GM19193 (cell line): Measurements from ENCODE around the gene ABCD1.

ENCODE experiments used
- POLR2A ChIP-seq: IDR thresholded peaks from 4 replicates; pipeline ENCODE4 v1.6.1; 2011; ENCODE audit not compliant: insufficient read depth, insufficient read length; ENCODE audit errors: extremely low read depth

Gene ABCD1

GRCh38 chrX:153692003-153692402 is 32.7 kb upstream of the ABCD1 start:
- TF ChIP-seq POLR2A, result no peak

GRCh38 chrX:153692611-153693156 is 32.0 kb upstream of the ABCD1 start:
- no peak for TF ChIP-seq POLR2A

- TF ChIP-seq POLR2A, result no peak
Measured at GRCh38 chrX:153693216-153694086, 31.2 kb upstream of the ABCD1 start.

GRCh38 chrX:153694687-153695270 is 29.9 kb upstream of the ABCD1 start:
- TF ChIP-seq POLR2A, result no peak

GRCh38 chrX:153696100-153696499 is 28.6 kb upstream of the ABCD1 start:
- TF ChIP-seq POLR2A, result no peak

GRCh38 chrX:153697924-153698865 is 26.5 kb upstream of the ABCD1 start:
- no peak for TF ChIP-seq POLR2A

- no peak for TF ChIP-seq POLR2A
Measured at GRCh38 chrX:153700376-153700945, 24.2 kb upstream of the ABCD1 start.

- TF ChIP-seq POLR2A, result no peak
Measured at GRCh38 chrX:153700967-153701366, 23.7 kb upstream of the ABCD1 start.

- no peak for TF ChIP-seq POLR2A
Measured at GRCh38 chrX:153701706-153702105, 22.9 kb upstream of the ABCD1 start.

- TF ChIP-seq POLR2A, result no peak
Measured at GRCh38 chrX:153702336-153703035, 22.2 kb upstream of the ABCD1 start.

- TF ChIP-seq POLR2A, result no peak
Measured at GRCh38 chrX:153703036-153703370, 21.7 kb upstream of the ABCD1 start.

GRCh38 chrX:153704021-153704526 is 20.6 kb upstream of the ABCD1 start:
- no peak for TF ChIP-seq POLR2A

- TF ChIP-seq POLR2A, result no peak
Measured at GRCh38 chrX:153706799-153707198, 17.9 kb upstream of the ABCD1 start.

GRCh38 chrX:153707406-153707805 is 17.2 kb upstream of the ABCD1 start:
- no peak for TF ChIP-seq POLR2A

- TF ChIP-seq POLR2A, result no peak
Measured at GRCh38 chrX:153708415-153708814, 16.2 kb upstream of the ABCD1 start.
